ENCODE measurements around the gene CCDC137. TPM values are rescaled to one million over a fixed set of nuclear protein-coding genes. Genes with fewer than 3 reads are reported as not detected.

Gene CCDC137
- total and polyA plus RNA-seq, 2 donors (not counting 3 experiments of a cell fraction or from before 2014, with no cell fraction given) = 12.9 to 32.2 TPM

DNA sequence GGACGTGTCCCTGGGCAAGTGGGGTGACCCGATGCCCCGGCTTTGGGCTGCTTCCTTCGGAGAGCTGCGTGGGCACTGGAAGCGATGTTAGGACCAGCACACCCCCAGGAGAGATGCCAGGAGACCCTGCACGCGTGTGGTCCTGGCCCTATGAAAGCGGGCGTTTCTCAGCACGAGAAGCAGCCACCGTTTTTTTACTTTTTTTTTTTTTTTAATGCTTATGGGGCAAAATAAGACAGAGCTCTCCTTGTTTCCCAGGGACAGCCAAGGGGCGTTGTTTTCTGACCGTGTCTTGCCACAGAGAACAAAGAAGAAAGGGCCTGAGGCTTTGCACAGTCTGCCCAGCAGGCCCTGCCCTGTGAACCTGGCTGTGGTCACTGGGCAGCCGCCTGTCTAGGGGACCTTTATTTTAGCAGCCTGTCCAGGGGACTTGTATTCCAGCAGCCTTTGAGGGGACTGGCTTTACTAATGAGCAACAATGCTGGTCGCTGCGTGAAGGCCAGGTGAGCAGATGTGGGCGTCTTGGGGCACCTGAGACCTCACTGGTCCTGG is 46.5 kb downstream of the CCDC137 start:
- dilution Hi-C loops (cut with MboI; ENCODE audit: extremely low pct_ligation_motif_present, low sequenced_read_pairs) (no loop called here), intact Hi-C loops (cut with micrococcal nuclease) (no loop called here)
- no peaks in the 10 kb centered on the region for H3K27me3 ChIP-seq (ENCODE audit: control insufficient read depth in 2 of 2, insufficient read depth in 2 of 2, low read length in 2 of 2)
- no peaks in the 10 kb centered on the region for H3K9me1 ChIP-seq (replicated peaks; ENCODE audit: control insufficient read depth, extremely low read depth, insufficient read depth, low read length)
- H3K4me3 ChIP-seq (replicated peaks in 1 of 3; ENCODE audit: insufficient read depth in 1 of 3, low read depth in 1 of 3, low read length in 3 of 3) = peak overlapping the region in 2 of 3 experiments; percentile 56 to 61
- H3K4me1 ChIP-seq (ENCODE audit: control insufficient read depth, extremely low read depth, insufficient read depth, low read length) = peaks cover 18% of the 10 kb centered on the region
- H3K36me3 ChIP-seq (ENCODE audit: control insufficient read depth in 2 of 2, extremely low read depth in 1 of 2, insufficient read depth in 2 of 2, low read length in 2 of 2) = no peaks in the 10 kb centered on the region
- no peak overlapping the region for H2AFZ ChIP-seq (ENCODE audit: low read depth, low read length)
- FAIRE-seq (no peak), DNase-seq (ENCODE audit: low read depth, low spot score) (no peak)
- POLR2A ChIA-PET = interaction anchor here (0.6 kb wide), 2 partner anchors 136 to 213 kb away, joined by 4 to 9 read pairs; no protein-coding TSS in a partner anchor
- BruUV-seq (replicated peaks) = no TSS peak
- no peaks in the 10 kb centered on the region for H4K20me1 ChIP-seq (replicated peaks; ENCODE audit: control insufficient read depth, extremely low read depth, insufficient read depth, low read length)
- CTCF ChIA-PET = interaction anchor here (0.9 to 1.6 kb wide), 2 partner anchors 10 to 22 kb away, joined by 3 to 6 read pairs; partner anchors contain the start of gene MRPL12
- H3K4me2 ChIP-seq (ENCODE audit: insufficient read depth, low read length) = peak overlapping the region; percentile 76
- no peaks in the 10 kb centered on the region for H3K79me2 ChIP-seq (ENCODE audit: control insufficient read depth, insufficient read depth, low read length)
- H3K9ac ChIP-seq (replicated peaks; ENCODE audit: extremely low read depth, insufficient read depth, low read length) = peak overlapping the region; percentile 17
- no peak overlapping the region for H3K27ac ChIP-seq (ENCODE audit: insufficient read depth, low read depth, low read length)
- no peaks in the 10 kb centered on the region for H3K9me3 ChIP-seq (replicated peaks; ENCODE audit: control insufficient read depth, insufficient read depth, low read length)
- TF ChIP-seq EZH2 (IDR thresholded peaks at IDR 0.05; ENCODE audit: borderline replicate concordance, low read depth, low read length, severe bottlenecking) (no peak), JUN (IDR thresholded peaks at IDR 0.05; ENCODE audit: borderline replicate concordance, insufficient read depth, insufficient read length, low read depth) (no peak), FOS (IDR thresholded peaks at IDR 0.05; ENCODE audit: borderline replicate concordance, insufficient read depth, low read length) (no peak), GATA2 (IDR thresholded peaks at IDR 0.05; ENCODE audit: insufficient read depth, insufficient read length, low read depth, low read length) (no peak), MYC (IDR thresholded peaks at IDR 0.05; ENCODE audit: low read depth, low read length) (no peak), POLR2AphosphoS5 (IDR thresholded peaks at IDR 0.05; ENCODE audit: insufficient read depth, low read depth, low read length) (no peak), POLR2A (IDR thresholded peaks at IDR 0.05; ENCODE audit: low read depth, low read length) (no peak)
- TF ChIP-seq, protein P1, sequence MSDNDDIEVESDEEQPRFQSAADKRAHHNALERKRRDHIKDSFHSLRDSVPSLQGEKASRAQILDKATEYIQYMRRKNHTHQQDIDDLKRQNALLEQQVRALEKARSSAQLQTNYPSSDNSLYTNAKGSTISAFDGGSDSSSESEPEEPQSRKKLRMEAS (IDR thresholded peaks at IDR 0.05; ENCODE audit: insufficient read depth, insufficient read length) = no peak
- TF ChIP-seq, protein P2, sequence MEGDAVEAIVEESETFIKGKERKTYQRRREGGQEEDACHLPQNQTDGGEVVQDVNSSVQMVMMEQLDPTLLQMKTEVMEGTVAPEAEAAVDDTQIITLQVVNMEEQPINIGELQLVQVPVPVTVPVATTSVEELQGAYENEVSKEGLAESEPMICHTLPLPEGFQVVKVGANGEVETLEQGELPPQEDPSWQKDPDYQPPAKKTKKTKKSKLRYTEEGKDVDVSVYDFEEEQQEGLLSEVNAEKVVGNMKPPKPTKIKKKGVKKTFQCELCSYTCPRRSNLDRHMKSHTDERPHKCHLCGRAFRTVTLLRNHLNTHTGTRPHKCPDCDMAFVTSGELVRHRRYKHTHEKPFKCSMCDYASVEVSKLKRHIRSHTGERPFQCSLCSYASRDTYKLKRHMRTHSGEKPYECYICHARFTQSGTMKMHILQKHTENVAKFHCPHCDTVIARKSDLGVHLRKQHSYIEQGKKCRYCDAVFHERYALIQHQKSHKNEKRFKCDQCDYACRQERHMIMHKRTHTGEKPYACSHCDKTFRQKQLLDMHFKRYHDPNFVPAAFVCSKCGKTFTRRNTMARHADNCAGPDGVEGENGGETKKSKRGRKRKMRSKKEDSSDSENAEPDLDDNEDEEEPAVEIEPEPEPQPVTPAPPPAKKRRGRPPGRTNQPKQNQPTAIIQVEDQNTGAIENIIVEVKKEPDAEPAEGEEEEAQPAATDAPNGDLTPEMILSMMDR (IDR thresholded peaks at IDR 0.05; ENCODE audit: extremely low read depth in 1 of 2, insufficient read depth in 1 of 2, low read depth in 1 of 2, low read length in 2 of 2) = no peak
